ENCODE data around the gene ADM.

- TF ChIP-seq CTCF (IDR thresholded peaks at IDR 0.05) (no peak), EZH2 (IDR thresholded peaks at IDR 0.05; ENCODE audit: borderline replicate concordance, insufficient read depth, low read depth, low read length, poor library complexity, severe bottlenecking) (no peak)
Observed at GRCh38 chr11:10328314-10329098, 23.6 kb downstream of the ADM start.
